Karpas-422 (cell line): ENCODE measurements around the gene RAB11FIP3. TPM values are rescaled to one million over a fixed set of nuclear protein-coding genes. Genes with fewer than 3 reads are reported as not detected.
"Not testable (repeated sequence)": the region's sequence is repeated elsewhere in the genome, so short reads cannot be mapped to it uniquely, and the experiment has no call there.

Experiments used
- DNase-seq: peaks from one replicate; pipeline ENCODE4 v3.0.0-alpha.2; 2015
- H2AFZ ChIP-seq: fragments of 200-600 bp; sonication (generic); 2 replicates; pipeline ENCODE4 v1.6.1; 2014; ENCODE audit warnings: antibody characterized with exemption, low read length, mixed read lengths
- H3K27ac ChIP-seq: fragments of 200-600 bp; sonication (generic); 2 replicates; pipeline ENCODE4 v1.5.1; 2014; ENCODE audit warnings: mild to moderate bottlenecking, low read length, moderate library complexity
- H3K27me3 ChIP-seq: fragments of 200-600 bp; sonication (generic); 2 replicates; pipeline ENCODE4 v1.6.1; 2014; ENCODE audit warnings: low read length, mixed read lengths
- H3K36me3 ChIP-seq: fragments of 200-600 bp; sonication (generic); 2 replicates; pipeline ENCODE4 v1.6.1; 2014; ENCODE audit warnings: low read length, mixed read lengths; ENCODE audit not compliant: insufficient read depth
- H3K4me1 ChIP-seq: fragments of 200-600 bp; sonication (generic); 2 replicates; pipeline ENCODE4 v1.6.1; 2014; ENCODE audit warnings: mild to moderate bottlenecking, low read length, mixed read lengths
- H3K4me2 ChIP-seq: fragments of 200-600 bp; sonication (generic); 2 replicates; pipeline ENCODE4 v1.6.1; 2014; ENCODE audit warnings: low read length, low read depth, mild to moderate bottlenecking; ENCODE audit not compliant: poor library complexity, severe bottlenecking
- H3K4me3 ChIP-seq: fragments of 200-600 bp; sonication (generic); 2 replicates; pipeline ENCODE4 v1.5.1; 2014; ENCODE audit warnings: mild to moderate bottlenecking, antibody characterized with exemption, low read length, mixed read lengths
- H3K79me2 ChIP-seq: fragments of 200-600 bp; sonication (generic); 2 replicates; pipeline ENCODE4 v1.6.1; 2014; ENCODE audit warnings: mild to moderate bottlenecking, low read length, mixed read lengths
- H3K9ac ChIP-seq: fragments of 200-600 bp; sonication (generic); 2 replicates; pipeline ENCODE4 v1.6.0; 2014; ENCODE audit warnings: low read length
- H3K9me2 ChIP-seq: fragments of 200-600 bp; sonication (generic), shearing (Covaris generic); replicated peaks from 2 replicates; pipeline ENCODE4 v1.6.0; 2014; ENCODE audit warnings: mild to moderate bottlenecking, low read length, moderate library complexity; ENCODE audit not compliant: insufficient read depth
- H3K9me3 ChIP-seq: fragments of 300-700, 200-600 bp; sonication (generic); 2 replicates; pipeline ENCODE4 v1.6.1; 2014; ENCODE audit warnings: low read length, mixed read lengths
- H4K20me1 ChIP-seq: fragments of 200-600 bp; sonication (generic); 2 replicates; pipeline ENCODE4 v1.6.1; 2014; ENCODE audit warnings: mild to moderate bottlenecking, antibody characterized with exemption, low read length, low read depth; ENCODE audit not compliant: insufficient read depth
- total RNA-seq: library from RNA; depleted of rRNA; stranded (reverse); fragments of >200 nt; shearing (Covaris generic); gene quantifications from 2 replicates; pipeline ENCODE4 v1.2.3, GENCODE V29; 2014; ENCODE audit warnings: low replicate concordance

The RAB11FIP3 gene
- total RNA-seq, 1 experiment from 2014 or later, result 6.0 TPM

DNA sequence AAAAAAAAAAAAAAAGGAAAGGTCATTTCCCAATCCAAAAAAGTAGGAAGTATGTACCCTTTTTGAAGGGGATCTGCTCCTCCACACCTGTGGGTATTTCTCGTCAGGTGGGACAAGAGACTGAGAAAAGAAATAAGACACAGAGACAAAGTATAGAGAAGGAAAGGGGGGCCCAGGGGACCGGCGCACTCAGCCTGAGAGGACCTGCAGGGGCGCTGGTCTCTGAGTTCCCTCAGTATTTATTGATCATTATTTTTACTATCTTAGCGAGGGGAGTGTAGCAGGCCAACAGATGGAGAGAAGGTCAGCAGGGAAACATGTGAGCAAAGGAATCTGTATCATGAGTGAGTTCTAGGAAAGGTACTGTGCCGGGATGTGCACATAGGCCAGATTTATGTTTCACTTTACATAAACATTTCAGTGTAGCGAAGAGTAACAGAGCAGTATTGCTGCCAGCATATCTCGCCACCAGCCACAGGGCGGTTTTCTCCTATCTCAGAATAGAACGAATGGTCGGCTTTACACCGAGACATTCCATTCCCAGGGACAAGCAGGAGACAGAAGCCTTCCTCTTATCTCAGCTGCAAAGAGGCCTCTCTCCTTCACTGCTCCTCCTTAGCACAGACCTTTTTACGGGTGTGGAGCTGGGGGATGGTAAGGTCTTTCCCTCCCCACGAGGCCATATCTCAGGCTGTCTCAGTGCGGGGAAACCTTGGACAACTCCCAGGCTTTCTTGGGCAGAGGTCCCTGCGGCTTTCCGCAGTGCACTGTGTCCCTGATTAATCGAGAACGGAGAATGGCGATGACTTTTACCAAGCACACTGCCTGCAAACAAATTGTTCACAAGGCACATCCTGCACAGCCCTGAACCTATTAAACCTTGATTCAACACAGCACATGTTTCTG lies 37.4 kb upstream of the RAB11FIP3 start:
- not testable (repeated sequence) for H3K4me1 ChIP-seq, H4K20me1 ChIP-seq, H3K9ac ChIP-seq, H3K9me2 ChIP-seq, H3K4me3 ChIP-seq, DNase-seq, H3K79me2 ChIP-seq, H3K27me3 ChIP-seq, H3K9me3 ChIP-seq, H3K4me2 ChIP-seq, H3K27ac ChIP-seq, H2AFZ ChIP-seq, H3K36me3 ChIP-seq

DNA sequence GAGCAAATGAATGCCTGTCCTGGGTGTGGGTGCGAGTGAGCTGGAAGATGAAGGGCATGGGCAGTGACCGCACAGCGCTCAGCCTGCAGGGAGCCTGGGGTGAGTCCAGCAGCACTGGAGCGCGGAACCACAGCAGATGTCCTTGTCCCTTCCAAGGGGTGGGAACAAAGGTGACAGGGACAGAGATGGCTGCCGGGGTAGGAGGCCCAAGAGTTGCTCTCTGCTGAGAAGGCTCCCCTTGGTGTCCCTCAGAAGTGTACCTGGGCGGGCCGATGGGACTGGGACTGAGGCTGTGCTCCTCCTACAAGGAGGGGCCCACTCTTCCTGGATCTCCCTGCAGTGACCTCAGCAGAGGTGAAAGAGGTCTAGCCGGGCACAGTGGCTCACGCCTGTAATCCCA lies 36.1 kb upstream of the RAB11FIP3 start:
- peaks cover 3% of the 10 kb centered on the region; the same call in 1 of the 2 replicates for H3K9me3 ChIP-seq
- H3K4me1 ChIP-seq, result no peaks in the 10 kb centered on the region
- H2AFZ ChIP-seq, result no peak overlapping the region
- no peak overlapping the region for H3K9ac ChIP-seq
- no peak overlapping the region for H3K4me3 ChIP-seq
- no peak overlapping the region for H3K27ac ChIP-seq
- no peaks in the 10 kb centered on the region for H3K36me3 ChIP-seq
- H3K9me2 ChIP-seq, result no peaks in the 10 kb centered on the region
- H3K4me2 ChIP-seq, result no peak overlapping the region
- H3K27me3 ChIP-seq, result no peaks in the 10 kb centered on the region
- DNase-seq, result no peak
- H3K79me2 ChIP-seq, result no peaks in the 10 kb centered on the region
- H4K20me1 ChIP-seq, result no peaks in the 10 kb centered on the region

DNA sequence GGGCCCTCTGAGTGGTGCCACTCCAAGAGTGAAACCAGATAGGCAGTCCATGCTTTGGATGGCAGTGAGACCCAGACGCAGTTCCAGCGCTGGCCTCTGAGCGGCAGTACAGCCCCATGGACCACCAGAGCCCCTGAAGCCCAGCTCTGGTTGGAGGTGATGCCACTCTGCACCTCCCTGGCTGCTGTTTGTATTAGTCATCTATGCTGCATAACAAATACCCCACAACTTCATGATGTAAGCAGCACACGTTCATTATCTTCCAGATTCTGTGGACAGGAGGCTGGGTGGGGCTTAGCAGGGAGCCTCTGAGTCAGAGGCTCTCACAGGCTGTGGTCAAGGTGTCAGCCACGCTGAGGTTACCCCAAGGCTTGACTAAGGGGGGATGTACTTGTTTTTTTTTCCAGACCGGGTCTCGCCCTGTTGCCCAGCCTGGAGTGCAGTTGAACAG lies 33.5 kb upstream of the RAB11FIP3 start:
- H3K9me2 ChIP-seq, result no peaks in the 10 kb centered on the region
- no peaks in the 10 kb centered on the region for H3K79me2 ChIP-seq
- peaks cover 3% of the 10 kb centered on the region; the same call in 1 of the 2 replicates for H3K9me3 ChIP-seq
- H2AFZ ChIP-seq, result no peak overlapping the region
- H3K27ac ChIP-seq, result no peak overlapping the region
- peak; percentile 93 for DNase-seq
- H3K4me2 ChIP-seq, result no peak overlapping the region
- no peak overlapping the region for H3K4me3 ChIP-seq
- no peaks in the 10 kb centered on the region for H3K36me3 ChIP-seq
- H3K27me3 ChIP-seq, result no peaks in the 10 kb centered on the region
- no peaks in the 10 kb centered on the region for H4K20me1 ChIP-seq
- H3K9ac ChIP-seq, result no peak overlapping the region
- peaks cover 6% of the 10 kb centered on the region for H3K4me1 ChIP-seq

DNA sequence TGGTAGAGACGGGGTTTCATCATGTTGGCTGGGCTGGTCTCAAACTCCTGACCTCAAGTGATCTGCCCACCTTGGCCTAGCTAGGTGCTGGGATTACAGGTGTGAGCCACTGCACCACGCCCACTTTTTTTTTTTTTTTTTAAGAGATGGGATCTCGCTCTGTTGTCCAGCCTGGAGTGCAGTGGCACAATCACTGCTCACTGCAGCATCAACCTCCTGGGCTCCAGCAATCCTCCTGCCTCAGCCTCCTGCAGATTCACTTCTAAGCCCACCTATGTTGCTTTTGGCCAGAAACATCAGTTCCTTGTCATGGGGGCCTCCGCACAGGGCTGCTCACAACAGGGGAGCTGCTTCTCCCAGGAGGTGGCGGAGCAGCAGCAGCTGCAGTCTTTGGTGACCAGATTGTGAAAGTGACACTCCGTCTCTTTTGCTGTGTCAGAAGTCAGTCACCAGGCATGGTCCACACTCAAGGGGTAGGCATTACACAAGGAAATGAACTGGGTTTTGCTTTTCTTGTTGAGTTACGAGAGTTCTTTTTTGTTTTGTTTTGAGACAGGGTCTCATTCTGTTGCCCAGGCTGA lies 32.9 kb upstream of the RAB11FIP3 start:
- Histone ChIP-seq H3K79me2 (no peaks in the 10 kb centered on the region), H3K4me1 (peaks cover 6% of the 10 kb centered on the region), H3K27me3 (no peaks in the 10 kb centered on the region), H2AFZ (no peak overlapping the region), H3K9me2 (no peaks in the 10 kb centered on the region), H3K27ac (no peak overlapping the region), H3K4me3 (no peak overlapping the region), H3K36me3 (no peaks in the 10 kb centered on the region), H3K9me3 (peaks cover 3% of the 10 kb centered on the region; the same call in 1 of the 2 replicates), H3K9ac (no peak overlapping the region), H3K4me2 (no peak overlapping the region), H4K20me1 (no peaks in the 10 kb centered on the region)
- DNase-seq, result no peak

DNA sequence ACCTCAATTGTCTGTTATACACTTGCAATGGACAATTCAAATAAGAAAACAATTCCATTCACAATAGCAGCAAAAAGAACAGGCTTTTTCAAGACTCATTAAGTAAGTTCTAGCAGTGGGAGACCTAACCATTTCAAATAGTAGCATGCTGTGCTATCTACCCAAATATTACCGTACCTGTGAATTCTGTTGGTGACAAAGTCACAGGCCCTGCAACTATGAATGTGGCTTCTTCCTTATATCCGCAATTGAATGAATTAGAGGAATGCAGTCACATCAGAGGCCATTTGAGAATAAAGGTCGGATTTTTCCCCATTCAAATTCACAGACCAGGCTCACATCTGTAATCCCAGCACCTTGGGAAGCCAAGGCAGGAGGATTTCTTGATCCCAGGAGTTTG lies 29.2 kb upstream of the RAB11FIP3 start:
- Histone ChIP-seq H3K4me1 (peaks cover 36% of the 10 kb centered on the region), H3K9me2 (no peaks in the 10 kb centered on the region), H4K20me1 (0 out of 2 replicates have a peak, but pooled peaks cover 7% of the 10 kb centered on the region), H3K9me3 (peaks cover 3% of the 10 kb centered on the region; the same call in 1 of the 2 replicates), H2AFZ (no peak overlapping the region), H3K4me2 (no peak overlapping the region), H3K79me2 (no peaks in the 10 kb centered on the region), H3K36me3 (no peaks in the 10 kb centered on the region), H3K27me3 (no peaks in the 10 kb centered on the region), H3K27ac (no peak overlapping the region), H3K4me3 (0 out of 2 replicates have a peak overlapping the region, but pooled peaks have one; percentile 58), H3K9ac (peak overlapping the region; percentile 65; the same call in 1 of the 2 replicates)
- DNase-seq, result no peak

DNA sequence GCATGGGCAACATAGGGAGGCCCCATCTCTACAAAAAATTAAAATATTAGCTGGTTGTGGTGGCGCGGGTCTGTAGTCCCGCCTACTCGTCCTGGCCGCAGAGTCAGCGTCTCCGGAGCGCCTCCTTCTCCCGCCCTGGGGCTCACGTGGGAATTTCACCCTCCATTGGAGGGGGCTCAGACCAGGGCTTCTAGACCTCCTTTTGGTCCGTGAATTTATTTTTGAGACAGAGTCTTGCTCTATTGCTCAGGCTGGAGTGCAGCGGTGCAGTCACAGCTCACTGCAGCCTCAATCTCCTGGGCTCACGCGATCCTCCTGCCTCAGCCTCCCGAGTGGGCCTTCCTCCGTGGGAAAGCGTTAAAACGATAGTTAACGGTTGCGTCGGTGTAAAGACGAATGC lies 28.8 kb upstream of the RAB11FIP3 start:
- Histone ChIP-seq H2AFZ (peak overlapping the region; percentile 81; the same call in 1 of the 2 replicates), H3K36me3 (no peaks in the 10 kb centered on the region), H4K20me1 (0 out of 2 replicates have a peak, but pooled peaks cover 7% of the 10 kb centered on the region), H3K27me3 (no peaks in the 10 kb centered on the region), H3K9ac (peak overlapping the region; percentile 65), H3K9me3 (peaks cover 3% of the 10 kb centered on the region; the same call in 1 of the 2 replicates), H3K4me2 (peak overlapping the region; percentile 54), H3K4me3 (peak overlapping the region; percentile 58), H3K79me2 (no peaks in the 10 kb centered on the region), H3K27ac (no peak overlapping the region), H3K9me2 (no peaks in the 10 kb centered on the region), H3K4me1 (peaks cover 36% of the 10 kb centered on the region)
- DNase-seq, result peak; percentile 67

DNA sequence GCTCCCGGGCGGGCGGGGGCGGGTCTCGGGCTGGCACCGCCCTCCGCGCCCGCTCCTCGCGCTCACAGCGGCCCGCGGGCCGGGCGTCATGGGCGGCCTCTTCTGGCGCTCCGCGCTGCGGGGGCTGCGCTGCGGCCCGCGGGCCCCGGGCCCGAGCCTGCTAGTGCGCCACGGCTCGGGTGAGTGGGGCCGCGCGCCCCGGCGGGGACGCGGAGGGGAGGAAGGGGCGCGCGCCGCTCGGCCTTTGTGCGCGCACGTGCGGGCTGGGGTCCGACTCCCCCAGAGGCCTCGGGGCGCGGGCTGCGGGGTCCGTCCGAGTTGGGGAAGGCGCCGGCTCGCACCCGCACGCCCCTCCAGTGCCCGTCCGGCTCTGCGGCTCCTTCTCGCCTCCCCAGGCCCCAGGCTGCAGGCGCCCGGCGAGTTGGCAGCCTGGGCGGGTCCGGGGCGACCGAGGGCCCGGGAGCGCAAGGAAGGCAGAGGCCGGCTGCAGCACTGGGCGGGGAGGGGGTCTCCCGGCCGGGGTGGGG lies 28.3 kb upstream of the RAB11FIP3 start, which contains the start of gene NME4:
Gene NME4, plus strand, starts transcription at position 65 of the 527 bp plus-strand sequence. Its CDS starts 24 bp downstream, at position 89.
- 0 out of 2 replicates have a peak, but pooled peaks cover 7% of the 10 kb centered on the region for H4K20me1 ChIP-seq
- H3K9me2 ChIP-seq, result no peaks in the 10 kb centered on the region
- no peaks in the 10 kb centered on the region; the same call in 1 of the 2 replicates for H3K9me3 ChIP-seq
- H2AFZ ChIP-seq, result peak within 1 kb of the TSS; percentile 81; the same call in 1 of the 2 replicates
- H3K27me3 ChIP-seq, result no peaks in the 10 kb centered on the region
- H3K27ac ChIP-seq, result peak within 1 kb of the TSS; percentile 61
- peak within 1 kb of the TSS; percentile 80 for H3K9ac ChIP-seq
- H3K36me3 ChIP-seq, result no peaks in the 10 kb centered on the region
- peak; percentile 71 for DNase-seq
- peaks cover 41% of the 10 kb centered on the region for H3K4me1 ChIP-seq
- peak within 1 kb of the TSS; percentile 66 for H3K4me3 ChIP-seq
- peak within 1 kb of the TSS; percentile 61 for H3K4me2 ChIP-seq
- no peaks in the 10 kb centered on the region for H3K79me2 ChIP-seq
